Astrocyte of the cerebellum (primary cell): Measurements from ENCODE around the gene LNX2.

Experiments
- DNase-seq: peaks from one replicate; pipeline ENCODE4 v3.0.0-alpha.2; 2011; ENCODE audit warnings: low read depth
- H3K4me3 ChIP-seq: 2 replicates; pipeline ENCODE4 v1.5.1; 2011; ENCODE audit warnings: mild to moderate bottlenecking, low read depth, low read length, moderate library complexity
- in situ Hi-C: cut with HindIII; loops from 2 replicates; pipeline ENCODE4 v1.10.0; 2017; ENCODE audit warnings: low sequenced_read_pairs
- TF ChIP-seq, protein P1 (sequence below): IDR thresholded peaks from 2 replicates; pipeline ENCODE4 v1.5.1; 2012; ENCODE audit warnings: low read length, low read depth, moderate library complexity, mild to moderate bottlenecking; ENCODE audit errors: missing control alignments

Gene LNX2

DNA sequence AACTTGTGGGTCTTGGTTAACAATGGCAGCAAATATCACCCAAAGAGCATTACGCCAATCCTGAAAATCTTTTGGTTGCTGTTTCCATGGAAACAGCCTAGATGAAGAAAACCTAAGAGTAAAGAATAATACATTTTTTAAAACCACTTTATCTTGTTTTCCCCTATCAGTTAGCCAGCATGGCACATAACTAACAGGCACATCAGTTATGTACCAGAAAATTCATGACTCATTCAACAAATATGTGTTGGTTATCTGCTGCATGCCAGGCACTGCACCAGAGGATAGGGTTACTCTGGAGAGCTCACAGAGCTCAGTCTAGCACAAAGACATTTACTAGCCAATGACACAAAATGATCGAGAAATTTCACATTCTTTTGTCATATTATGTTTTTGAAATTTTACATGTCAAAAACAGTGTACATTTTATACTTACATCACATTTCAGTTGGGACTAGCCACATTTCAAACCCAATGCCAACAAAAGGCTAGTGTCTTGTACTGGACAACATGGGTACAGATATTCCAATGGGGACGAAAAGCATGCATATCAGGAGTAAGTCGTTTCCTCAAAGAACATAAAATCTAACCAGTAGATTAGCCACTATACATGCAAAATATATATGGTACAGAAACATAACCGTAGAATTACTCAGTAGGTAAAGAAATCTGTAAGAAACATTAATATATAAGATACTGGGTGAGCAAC, 20.3 kb downstream of the LNX2 start:
- H3K4me3 ChIP-seq, result no peak overlapping the region
- peak; percentile 75 for DNase-seq
- TF ChIP-seq, protein P1, sequence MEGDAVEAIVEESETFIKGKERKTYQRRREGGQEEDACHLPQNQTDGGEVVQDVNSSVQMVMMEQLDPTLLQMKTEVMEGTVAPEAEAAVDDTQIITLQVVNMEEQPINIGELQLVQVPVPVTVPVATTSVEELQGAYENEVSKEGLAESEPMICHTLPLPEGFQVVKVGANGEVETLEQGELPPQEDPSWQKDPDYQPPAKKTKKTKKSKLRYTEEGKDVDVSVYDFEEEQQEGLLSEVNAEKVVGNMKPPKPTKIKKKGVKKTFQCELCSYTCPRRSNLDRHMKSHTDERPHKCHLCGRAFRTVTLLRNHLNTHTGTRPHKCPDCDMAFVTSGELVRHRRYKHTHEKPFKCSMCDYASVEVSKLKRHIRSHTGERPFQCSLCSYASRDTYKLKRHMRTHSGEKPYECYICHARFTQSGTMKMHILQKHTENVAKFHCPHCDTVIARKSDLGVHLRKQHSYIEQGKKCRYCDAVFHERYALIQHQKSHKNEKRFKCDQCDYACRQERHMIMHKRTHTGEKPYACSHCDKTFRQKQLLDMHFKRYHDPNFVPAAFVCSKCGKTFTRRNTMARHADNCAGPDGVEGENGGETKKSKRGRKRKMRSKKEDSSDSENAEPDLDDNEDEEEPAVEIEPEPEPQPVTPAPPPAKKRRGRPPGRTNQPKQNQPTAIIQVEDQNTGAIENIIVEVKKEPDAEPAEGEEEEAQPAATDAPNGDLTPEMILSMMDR, result no peak
- in situ Hi-C loops, result no loop called here

DNA sequence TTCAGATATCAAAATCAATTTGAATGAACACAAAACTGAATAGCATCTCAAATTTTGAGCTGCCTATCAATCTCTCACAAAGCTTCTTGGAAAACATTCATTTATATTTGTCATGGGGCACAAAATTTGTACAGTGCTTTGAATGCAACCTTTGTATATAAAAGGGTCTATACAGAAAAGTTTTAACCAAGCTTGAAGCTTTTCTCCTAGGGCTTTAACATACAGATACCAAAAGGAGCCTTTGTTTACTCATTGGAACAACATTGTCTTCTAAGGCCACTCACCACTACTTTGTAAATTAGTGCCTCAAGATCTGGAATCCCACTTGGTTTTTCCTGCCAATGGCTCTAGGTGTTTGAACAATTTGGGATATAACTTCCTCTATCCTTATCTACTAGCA, 21.2 kb downstream of the LNX2 start:
- in situ Hi-C loops, result no loop called here
- H3K4me3 ChIP-seq, result no peak overlapping the region
- TF ChIP-seq, protein P1, result no peak
- DNase-seq, result no peak

DNA sequence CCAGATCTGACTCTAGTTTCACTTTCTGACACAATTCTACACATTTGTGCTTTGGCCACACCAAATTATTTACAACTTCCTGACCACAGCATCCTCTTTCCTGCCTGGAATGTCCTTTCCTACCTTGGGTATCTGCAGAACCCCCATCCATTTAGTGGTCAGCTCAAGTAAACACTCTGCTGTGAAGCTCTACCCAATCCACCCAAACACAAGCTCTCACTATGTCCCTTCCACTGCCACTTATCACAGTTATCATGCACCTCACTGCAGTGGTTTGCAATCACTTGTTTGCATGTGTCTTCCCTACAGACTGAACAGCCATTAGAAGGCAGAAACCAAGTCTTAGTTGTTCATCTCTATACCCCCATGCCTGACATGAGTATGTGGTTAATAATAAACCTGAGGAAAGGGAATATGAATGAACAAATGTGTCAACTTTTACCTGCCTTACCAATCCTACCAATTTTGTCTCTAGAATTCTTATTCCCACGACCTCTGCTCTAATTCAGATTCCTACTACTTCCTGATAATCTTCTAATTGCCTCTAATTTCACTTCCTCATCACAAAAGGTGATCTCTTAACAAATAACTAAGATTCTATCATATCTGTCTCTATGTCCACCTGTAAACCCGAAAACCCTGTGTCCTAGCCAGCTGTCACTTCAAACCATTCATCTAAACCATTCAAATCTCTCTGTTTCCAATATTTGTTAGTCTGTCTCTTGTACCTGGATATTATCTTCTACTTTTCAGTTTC, 25.1 kb downstream of the LNX2 start:
- no peak overlapping the region for H3K4me3 ChIP-seq
- no peak for DNase-seq
- TF ChIP-seq, protein P1, result no peak
- in situ Hi-C loops, result no loop called here

DNA sequence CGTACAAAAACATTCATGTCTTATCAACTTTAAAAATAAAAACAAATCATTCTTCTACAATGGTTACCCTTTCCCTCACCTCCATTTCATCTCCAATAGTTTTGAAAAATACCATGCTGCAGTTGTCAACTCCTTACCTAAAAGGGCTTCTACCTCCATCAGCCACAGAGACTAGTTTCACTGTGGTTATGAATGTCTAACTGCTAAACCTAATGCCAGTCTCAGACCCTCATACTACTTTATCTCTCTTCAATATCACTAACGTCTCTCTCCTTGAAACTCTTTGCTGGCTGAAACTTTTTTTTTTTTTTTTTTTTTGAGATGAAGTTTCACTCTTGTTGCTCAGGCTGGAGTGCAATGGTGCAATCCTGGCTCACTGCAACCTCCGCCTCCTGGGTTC, 27.1 kb downstream of the LNX2 start:
- TF ChIP-seq, protein P1, result no peak
- DNase-seq, result no peak
- in situ Hi-C loops, result no loop called here
- no peak overlapping the region for H3K4me3 ChIP-seq

DNA sequence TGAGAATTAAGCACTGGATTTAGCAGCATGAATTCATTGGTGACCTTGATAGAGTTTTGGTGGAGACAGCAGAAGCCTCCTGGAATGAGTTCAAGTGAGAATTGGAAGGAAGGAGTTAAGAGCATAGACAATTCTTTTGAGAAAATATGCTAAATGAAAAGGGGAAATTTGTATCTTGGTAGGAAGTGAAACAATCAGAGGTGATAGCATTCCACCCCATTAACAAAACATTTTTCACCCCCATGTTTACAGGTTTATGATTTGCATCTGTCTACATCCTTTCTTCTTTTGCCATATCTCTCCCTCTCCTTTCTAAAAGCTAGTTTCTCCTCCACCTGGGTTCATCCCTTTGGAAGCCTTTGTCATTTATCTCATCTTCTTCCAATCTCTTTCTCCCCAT, 27.5 kb downstream of the LNX2 start:
- H3K4me3 ChIP-seq, result no peak overlapping the region
- TF ChIP-seq, protein P1, result no peak
- in situ Hi-C loops, result no loop called here
- no peak for DNase-seq

DNA sequence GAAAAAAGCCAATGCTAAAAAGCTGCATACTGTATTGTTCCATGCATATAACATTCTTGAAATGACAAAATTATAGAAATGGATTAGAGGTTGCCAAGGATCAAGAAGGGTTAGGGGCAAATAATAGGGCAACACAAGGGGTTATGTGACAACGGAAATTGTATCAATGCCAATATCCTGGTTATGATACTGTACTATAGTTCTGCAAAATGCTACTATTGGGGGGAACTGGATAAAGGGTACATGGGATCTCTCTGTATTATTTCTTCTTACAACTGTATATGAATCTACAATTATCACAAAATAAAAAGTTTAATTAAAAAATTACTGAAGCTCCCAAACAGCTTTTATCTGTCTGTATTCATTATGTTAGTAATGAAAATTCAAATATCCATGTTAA, 31.9 kb downstream of the LNX2 start:
- in situ Hi-C loops, result no loop called here
- no peak for DNase-seq
- TF ChIP-seq, protein P1, result no peak
- H3K4me3 ChIP-seq, result no peak overlapping the region
